ENCODE results near the gene APBA1.

Gene APBA1

GRCh38 chr9:69696802-69697201, 24.6 kb upstream of the APBA1 start:
- Histone ChIP-seq H3K36me3 (ENCODE audit: insufficient read depth, low read length) (no peaks in the 10 kb centered on the region), H3K4me3 (ENCODE audit: low read depth in 1 of 2, low read length in 2 of 2) (no peak overlapping the region), H3K27ac (ENCODE audit: low read length) (no peak overlapping the region), H4K20me1 (ENCODE audit: insufficient read depth, low read length) (no peaks in the 10 kb centered on the region), H2AFZ (ENCODE audit: low read depth, low read length) (no peak overlapping the region), H3K4me2 (ENCODE audit: insufficient read depth, low read length) (no peak overlapping the region), H3K4me1 (ENCODE audit: insufficient read depth, low read length) (no peaks in the 10 kb centered on the region), H3K27me3 (ENCODE audit: insufficient read depth, low read length, poor library complexity) (no peaks in the 10 kb centered on the region), H3K9ac (ENCODE audit: low read depth, low read length) (no peak overlapping the region), H3K79me2 (ENCODE audit: insufficient read depth, low read length) (no peaks in the 10 kb centered on the region), H3K9me3 (ENCODE audit: insufficient read depth, low read length, severe bottlenecking) (peaks cover 13% of the 10 kb centered on the region)
- ATAC-seq (ENCODE audit: insufficient read depth, low read depth) (no peak), DNase-seq (no peak)
- TF ChIP-seq EZH2 (IDR thresholded peaks at IDR 0.05; ENCODE audit: borderline replicate concordance, low read depth, low read length, severe bottlenecking) (no peak), CTCF (IDR thresholded peaks at IDR 0.05; ENCODE audit: borderline replicate concordance, extremely low read depth, low read length, poor library complexity, severe bottlenecking) (no peak)

- Histone ChIP-seq H3K79me2 (ENCODE audit: insufficient read depth, low read length) (no peaks in the 10 kb centered on the region), H3K4me2 (ENCODE audit: insufficient read depth, low read length) (no peak overlapping the region), H3K36me3 (ENCODE audit: insufficient read depth, low read length) (no peaks in the 10 kb centered on the region), H3K27ac (ENCODE audit: low read length) (no peak overlapping the region), H3K27me3 (ENCODE audit: insufficient read depth, low read length, poor library complexity) (no peaks in the 10 kb centered on the region), H3K9me3 (ENCODE audit: insufficient read depth, low read length, severe bottlenecking) (no peaks in the 10 kb centered on the region), H3K9ac (ENCODE audit: low read depth, low read length) (no peak overlapping the region), H2AFZ (ENCODE audit: low read depth, low read length) (no peak overlapping the region), H4K20me1 (ENCODE audit: insufficient read depth, low read length) (no peaks in the 10 kb centered on the region), H3K4me1 (ENCODE audit: insufficient read depth, low read length) (no peaks in the 10 kb centered on the region), H3K4me3 (ENCODE audit: low read depth in 1 of 2, low read length in 2 of 2) (no peak overlapping the region)
- ATAC-seq (ENCODE audit: insufficient read depth, low read depth) (no peak), DNase-seq (no peak)
- TF ChIP-seq CTCF (IDR thresholded peaks at IDR 0.05; ENCODE audit: borderline replicate concordance, extremely low read depth, low read length, poor library complexity, severe bottlenecking) (no peak), EZH2 (IDR thresholded peaks at IDR 0.05; ENCODE audit: borderline replicate concordance, low read depth, low read length, severe bottlenecking) (no peak)
These were observed 17.9 kb upstream of the APBA1 start for GRCh38 chr9:69689991-69690538.

DNA sequence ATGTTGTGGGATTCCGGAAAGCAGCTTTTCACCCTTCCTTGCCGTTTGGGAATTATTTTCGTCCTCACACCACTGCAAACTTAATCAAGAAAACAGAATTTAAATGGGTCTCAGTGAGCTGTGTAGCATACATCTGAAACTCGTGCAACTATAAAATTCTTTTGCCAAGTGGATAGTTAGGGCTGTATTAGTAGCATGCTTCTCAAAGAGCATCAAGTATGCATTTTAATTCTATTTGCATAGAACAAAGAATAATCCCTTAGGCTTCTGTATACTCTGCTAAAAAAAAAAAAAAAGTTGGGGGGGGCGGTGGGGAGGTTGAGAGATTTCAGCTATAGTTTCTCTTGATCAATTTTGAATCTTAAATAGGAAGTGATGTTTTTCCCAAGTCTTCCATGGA, 11.8 kb upstream of the APBA1 start:
- ATAC-seq (ENCODE audit: insufficient read depth, low read depth), result no peak
- Histone ChIP-seq H3K27ac (ENCODE audit: low read length) (no peak overlapping the region), H3K9me3 (ENCODE audit: insufficient read depth, low read length, severe bottlenecking) (no peaks in the 10 kb centered on the region), H4K20me1 (ENCODE audit: insufficient read depth, low read length) (no peaks in the 10 kb centered on the region), H3K4me1 (ENCODE audit: insufficient read depth, low read length) (no peaks in the 10 kb centered on the region), H2AFZ (ENCODE audit: low read depth, low read length) (no peak overlapping the region), H3K9ac (ENCODE audit: low read depth, low read length) (no peak overlapping the region), H3K4me3 (ENCODE audit: low read depth in 1 of 2, low read length in 2 of 2) (no peak overlapping the region), H3K36me3 (ENCODE audit: insufficient read depth, low read length) (no peaks in the 10 kb centered on the region), H3K79me2 (ENCODE audit: insufficient read depth, low read length) (no peaks in the 10 kb centered on the region), H3K27me3 (ENCODE audit: insufficient read depth, low read length, poor library complexity) (no peaks in the 10 kb centered on the region), H3K4me2 (ENCODE audit: insufficient read depth, low read length) (no peak overlapping the region)
- no peak for DNase-seq
- TF ChIP-seq EZH2 (IDR thresholded peaks at IDR 0.05; ENCODE audit: borderline replicate concordance, low read depth, low read length, severe bottlenecking), result no peak
- TF ChIP-seq CTCF (IDR thresholded peaks at IDR 0.05; ENCODE audit: borderline replicate concordance, extremely low read depth, low read length, poor library complexity, severe bottlenecking), result no peak
